ENCODE data around the gene RPS6KA2.
"Not testable (repeated sequence)": the region's sequence is repeated elsewhere in the genome, so short reads cannot be mapped to it uniquely, and the experiment has no call there.

Gene RPS6KA2

DNA sequence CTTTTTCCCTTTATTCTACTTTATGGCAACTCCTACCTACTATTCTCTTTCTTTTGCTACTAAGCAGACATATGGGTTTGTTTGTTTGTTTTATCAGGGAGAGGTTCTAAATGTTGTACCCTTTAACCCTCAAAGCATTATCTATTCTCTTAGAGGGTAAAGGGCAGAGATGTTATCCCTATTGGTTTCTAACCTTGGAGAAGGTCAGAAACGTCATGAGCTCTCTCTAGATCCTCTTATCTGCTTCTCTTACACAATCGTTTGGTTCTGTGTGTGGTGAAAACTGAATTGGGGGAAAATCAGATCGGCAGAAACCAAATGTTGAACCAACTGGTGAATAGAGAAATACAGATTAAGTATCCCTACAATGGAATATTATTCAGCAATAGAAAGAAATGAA, 237.9 kb downstream of the RPS6KA2 start:
- TF ChIP-seq, protein P1, sequence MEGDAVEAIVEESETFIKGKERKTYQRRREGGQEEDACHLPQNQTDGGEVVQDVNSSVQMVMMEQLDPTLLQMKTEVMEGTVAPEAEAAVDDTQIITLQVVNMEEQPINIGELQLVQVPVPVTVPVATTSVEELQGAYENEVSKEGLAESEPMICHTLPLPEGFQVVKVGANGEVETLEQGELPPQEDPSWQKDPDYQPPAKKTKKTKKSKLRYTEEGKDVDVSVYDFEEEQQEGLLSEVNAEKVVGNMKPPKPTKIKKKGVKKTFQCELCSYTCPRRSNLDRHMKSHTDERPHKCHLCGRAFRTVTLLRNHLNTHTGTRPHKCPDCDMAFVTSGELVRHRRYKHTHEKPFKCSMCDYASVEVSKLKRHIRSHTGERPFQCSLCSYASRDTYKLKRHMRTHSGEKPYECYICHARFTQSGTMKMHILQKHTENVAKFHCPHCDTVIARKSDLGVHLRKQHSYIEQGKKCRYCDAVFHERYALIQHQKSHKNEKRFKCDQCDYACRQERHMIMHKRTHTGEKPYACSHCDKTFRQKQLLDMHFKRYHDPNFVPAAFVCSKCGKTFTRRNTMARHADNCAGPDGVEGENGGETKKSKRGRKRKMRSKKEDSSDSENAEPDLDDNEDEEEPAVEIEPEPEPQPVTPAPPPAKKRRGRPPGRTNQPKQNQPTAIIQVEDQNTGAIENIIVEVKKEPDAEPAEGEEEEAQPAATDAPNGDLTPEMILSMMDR (conservative IDR thresholded peaks at IDR 0.05) = no peak
- TF ChIP-seq ZFX (IDR thresholded peaks at IDR 0.05) = no peak
- no peak overlapping the region for H3K27ac ChIP-seq

DNA sequence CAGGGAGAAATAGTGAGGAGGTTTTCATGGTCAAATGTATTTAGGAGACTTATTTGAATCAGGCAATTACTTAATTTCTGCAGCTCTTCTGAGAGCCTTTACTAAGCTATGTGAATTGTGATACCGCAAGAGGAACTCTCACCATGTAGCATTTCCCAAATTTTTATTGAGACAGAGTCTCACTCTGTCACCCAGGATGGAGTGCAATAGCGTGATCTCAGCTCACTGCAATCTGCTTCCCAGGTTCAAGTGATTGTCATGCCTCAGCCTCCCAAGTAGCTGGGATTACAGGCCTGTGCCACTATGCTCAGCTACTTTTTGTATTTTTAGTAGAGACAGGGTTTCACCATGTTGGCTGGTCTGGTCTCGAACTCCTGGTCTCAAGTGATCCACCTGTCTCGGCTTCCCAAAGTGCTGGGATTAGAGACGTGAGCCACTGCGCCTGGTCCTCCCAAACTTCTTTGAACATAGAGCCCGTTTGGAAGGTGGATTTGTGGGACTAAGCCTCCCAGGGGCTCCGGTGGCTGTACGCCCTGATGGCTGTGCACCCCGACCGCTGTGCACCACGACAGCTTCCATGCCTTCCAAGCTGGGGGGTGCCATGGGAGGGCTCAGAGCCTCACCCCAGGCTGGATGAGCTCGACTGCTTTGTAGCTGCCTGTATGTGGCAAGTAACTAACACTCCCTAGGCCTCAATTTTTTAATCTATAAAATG, 238.6 kb downstream of the RPS6KA2 start:
- no peak for TF ChIP-seq ZFX (IDR thresholded peaks at IDR 0.05)
- TF ChIP-seq, protein P1 (conservative IDR thresholded peaks at IDR 0.05) = no peak
- H3K27ac ChIP-seq = no peak overlapping the region

DNA sequence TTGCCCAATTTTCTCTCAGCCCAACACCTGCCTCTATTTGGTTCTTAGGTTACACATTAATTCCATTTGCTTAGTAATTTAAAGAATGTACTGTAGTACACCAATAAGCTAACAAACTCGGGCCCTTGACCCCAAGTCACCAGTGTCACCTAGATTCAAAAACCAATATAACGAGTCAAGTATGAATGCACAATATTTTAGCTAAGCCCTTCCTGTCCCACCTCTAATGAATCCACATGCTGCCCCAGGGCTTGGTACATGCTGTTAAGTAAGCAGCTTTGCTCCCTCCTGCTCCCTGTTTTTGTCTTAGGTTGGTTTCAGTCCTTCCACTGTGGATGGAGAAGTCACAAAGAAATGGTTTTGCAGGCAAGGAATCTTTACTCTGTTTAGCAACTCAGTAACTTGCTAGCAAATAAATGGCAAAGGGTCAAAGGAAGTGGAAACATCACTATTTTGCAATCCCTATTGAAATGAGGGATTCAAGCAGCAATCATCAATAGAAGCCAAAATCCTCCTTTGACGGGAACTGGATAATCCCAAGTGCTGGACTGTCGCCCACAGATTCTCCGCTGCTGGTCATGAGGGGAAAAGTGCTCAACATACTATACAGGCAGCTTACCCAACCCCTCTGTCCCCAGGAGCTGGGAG, 239.3 kb downstream of the RPS6KA2 start:
- H3K27ac ChIP-seq = no peak overlapping the region
- TF ChIP-seq ZFX (IDR thresholded peaks at IDR 0.05) = no peak
- TF ChIP-seq, protein P1 (conservative IDR thresholded peaks at IDR 0.05) = no peak

DNA sequence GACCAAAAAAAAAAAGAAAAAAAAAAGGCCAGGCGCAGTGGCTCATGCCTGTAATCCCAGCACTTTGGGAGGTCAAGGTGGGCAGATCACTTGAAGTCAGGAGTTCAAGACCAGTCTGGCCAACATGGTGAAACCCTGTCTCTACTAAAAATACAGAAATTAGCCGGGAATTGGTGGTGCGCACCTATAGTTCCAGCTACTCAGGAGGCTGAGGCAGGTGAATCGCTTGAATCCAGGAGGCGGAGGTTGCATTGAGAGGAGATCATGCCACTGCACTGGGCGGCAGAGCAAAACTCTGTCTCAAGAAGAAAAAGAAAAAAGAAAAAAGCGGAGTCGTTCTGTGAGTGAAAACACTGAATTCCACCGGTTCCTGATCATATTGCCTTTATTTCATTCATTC, 240.0 kb downstream of the RPS6KA2 start:
- not testable (repeated sequence) for H3K27ac ChIP-seq

GRCh38 chr6:166386111-166386510, 240.9 kb downstream of the RPS6KA2 start:
- TF ChIP-seq, protein P1 (conservative IDR thresholded peaks at IDR 0.05) = no peak
- no peak for TF ChIP-seq ZFX (IDR thresholded peaks at IDR 0.05)
- no peak overlapping the region for H3K27ac ChIP-seq

DNA sequence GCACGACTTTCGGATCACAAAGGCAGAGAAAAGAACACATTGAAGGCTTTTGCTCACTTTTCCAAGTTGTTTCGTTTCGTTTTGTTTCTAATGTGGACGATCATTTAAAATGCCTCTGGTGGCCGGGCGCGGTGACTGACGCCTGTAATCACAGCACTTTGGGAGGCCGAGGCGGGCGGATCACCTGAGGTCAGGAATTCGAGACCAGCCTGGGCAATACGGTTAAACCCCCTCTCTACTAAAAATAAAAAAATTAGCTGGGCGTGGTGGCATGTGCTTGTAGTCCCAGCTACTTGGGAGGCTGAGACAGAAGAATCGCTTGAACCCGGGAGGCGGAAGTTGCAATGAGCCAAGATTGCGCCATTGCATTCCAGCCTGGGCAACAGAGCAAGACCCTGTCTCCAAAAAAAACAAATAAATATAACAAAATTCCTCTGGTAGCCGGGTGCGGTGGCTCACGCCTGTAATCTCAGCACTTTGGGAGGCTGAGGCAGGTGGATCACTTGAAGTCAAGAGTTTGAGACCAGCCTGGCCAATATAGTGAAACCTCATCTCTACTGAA, 243.2 kb downstream of the RPS6KA2 start:
- peak overlapping the region; percentile 92 for H3K27ac ChIP-seq
- TF ChIP-seq, protein P1 (conservative IDR thresholded peaks at IDR 0.05) = peak; percentile 28

- H3K27ac ChIP-seq = peak within 1 kb of the TSS; percentile 92
- TF ChIP-seq ZFX (IDR thresholded peaks at IDR 0.05) = peak; percentile 85
- TF ChIP-seq, protein P1 (conservative IDR thresholded peaks at IDR 0.05) = no peak
Observed at GRCh38 chr6:166382933-166383801, 243.9 kb downstream of the RPS6KA2 start, which contains the start of gene MPC1. Gene MPC1 (minus strand): TSS chr6:166382940. CDS start chr6:166382876, 64 bp downstream.

All from C4-2B (cell line).